Measurements from ENCODE around the gene METTL1.

Gene METTL1

DNA sequence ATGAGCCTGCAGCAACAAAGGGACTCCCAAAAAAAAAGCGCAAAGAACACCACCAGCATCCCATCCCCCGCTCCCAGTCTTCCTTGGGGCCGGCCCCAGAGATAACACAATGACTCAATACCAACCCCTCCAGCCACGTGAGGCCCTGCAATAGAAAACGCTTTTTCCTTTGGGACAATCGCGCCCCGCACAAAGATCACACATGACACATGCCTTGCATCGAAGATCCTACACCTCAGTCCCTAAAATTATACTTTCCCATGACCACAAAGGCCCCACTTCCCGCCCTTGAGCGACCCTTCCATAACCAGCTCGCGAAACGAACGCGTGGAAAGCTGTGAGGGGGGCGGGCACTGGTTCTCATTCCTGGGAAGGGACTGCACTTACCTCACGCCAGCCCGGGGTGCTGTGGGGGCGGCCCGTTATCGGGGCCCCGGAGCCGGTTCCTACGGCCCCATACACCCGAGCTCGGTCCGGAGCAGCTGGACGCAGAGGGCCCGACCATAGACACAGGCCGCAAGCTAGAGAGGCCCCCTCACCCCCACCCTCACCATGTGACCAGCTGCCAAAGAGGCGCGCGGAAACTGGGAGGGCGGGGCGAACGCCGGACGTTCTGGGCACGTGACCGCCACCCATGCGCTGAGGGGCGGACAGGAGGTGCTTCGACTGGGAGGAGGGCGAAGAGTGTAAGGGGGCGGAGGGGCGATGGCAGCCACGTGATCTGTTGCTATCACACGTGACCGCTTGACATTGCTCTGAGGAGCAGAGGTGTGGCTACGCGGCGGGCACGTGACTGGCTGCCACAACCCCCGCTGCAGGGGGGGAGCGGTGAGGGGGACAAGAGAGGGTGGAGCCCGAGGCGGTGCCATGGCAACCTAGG lies 19.9 kb downstream of the METTL1 start, which contains the start of gene CDK4:
CDK4 (minus strand) TSS at position 523 of the 880 bp plus-strand sequence. CDS start 593 bp downstream, outside the sequence.
- TF ChIP-seq, protein P1, sequence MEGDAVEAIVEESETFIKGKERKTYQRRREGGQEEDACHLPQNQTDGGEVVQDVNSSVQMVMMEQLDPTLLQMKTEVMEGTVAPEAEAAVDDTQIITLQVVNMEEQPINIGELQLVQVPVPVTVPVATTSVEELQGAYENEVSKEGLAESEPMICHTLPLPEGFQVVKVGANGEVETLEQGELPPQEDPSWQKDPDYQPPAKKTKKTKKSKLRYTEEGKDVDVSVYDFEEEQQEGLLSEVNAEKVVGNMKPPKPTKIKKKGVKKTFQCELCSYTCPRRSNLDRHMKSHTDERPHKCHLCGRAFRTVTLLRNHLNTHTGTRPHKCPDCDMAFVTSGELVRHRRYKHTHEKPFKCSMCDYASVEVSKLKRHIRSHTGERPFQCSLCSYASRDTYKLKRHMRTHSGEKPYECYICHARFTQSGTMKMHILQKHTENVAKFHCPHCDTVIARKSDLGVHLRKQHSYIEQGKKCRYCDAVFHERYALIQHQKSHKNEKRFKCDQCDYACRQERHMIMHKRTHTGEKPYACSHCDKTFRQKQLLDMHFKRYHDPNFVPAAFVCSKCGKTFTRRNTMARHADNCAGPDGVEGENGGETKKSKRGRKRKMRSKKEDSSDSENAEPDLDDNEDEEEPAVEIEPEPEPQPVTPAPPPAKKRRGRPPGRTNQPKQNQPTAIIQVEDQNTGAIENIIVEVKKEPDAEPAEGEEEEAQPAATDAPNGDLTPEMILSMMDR (conservative IDR thresholded peaks at IDR 0.05; ENCODE audit: low read depth, low read length): no peak
- H3K4me3 ChIP-seq (ENCODE audit: low read depth, low read length): peak within 1 kb of the TSS; percentile 88
- peak; percentile 100 for DNase-seq (ENCODE audit: low read depth)

DNA sequence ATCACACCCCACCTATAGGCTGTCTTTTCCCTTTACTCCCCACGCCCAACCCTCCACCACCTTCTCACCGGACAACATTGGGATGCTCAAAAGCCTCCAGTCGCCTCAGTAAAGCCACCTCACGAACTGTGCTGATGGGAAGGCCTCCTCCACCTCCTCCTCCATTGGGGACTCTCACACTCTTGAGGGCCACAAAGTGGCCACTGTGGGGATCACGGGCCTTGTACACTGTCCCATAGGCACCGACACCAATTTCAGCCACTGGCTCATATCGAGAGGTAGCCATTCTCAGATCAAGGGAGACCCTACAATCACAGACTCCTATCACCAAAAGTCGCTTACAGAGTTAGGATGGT lies 20.5 kb downstream of the METTL1 start:
- TF ChIP-seq, protein P1 (conservative IDR thresholded peaks at IDR 0.05; ENCODE audit: low read depth, low read length): no peak

DNA sequence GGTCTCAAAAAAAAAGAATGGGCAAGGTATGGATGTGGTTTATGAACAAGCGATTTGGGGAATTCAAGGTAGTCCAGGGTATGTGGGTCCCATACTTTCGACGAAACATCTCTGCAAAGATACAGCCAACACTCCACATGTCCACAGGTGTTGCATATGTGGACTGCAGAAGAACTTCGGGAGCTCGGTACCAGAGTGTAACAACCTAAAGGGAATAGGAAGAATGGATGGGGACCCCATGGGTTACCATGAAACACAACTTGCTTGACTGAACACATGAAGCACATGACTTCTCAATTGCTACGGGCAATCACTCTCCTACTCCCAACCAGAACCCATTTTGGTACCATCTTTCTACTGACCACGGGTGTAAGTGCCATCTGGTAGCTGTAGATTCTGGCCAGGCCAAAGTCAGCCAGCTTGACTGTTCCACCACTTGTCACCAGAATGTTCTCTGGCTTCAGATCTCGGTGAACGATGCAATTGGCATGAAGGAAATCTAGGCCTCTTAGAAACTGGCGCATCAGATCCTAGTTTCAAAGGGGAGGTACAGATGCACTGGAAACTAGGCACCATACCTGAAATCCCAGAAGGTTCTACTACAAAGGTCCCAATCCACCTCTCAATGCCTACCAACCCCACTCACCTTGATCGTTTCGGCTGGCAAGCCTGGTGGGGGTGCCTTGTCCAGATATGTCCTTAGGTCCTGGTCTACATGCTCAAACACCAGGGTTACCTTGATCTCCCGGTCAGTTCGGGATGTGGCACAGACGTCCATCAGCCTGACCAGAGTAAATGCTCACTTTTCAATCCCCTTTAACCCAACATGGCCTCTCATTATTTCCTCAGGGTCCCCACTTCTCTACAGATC lies 21.1 kb downstream of the METTL1 start:
- TF ChIP-seq, protein P1 (conservative IDR thresholded peaks at IDR 0.05; ENCODE audit: low read depth, low read length): no peak
- no peak for DNase-seq (ENCODE audit: low read depth)

More for the DNA sequence above, 20.5 kb downstream of the METTL1 start:
- no peak for DNase-seq (ENCODE audit: low read depth)
- peak overlapping the region; percentile 88 for H3K4me3 ChIP-seq (ENCODE audit: low read depth, low read length)

DNA sequence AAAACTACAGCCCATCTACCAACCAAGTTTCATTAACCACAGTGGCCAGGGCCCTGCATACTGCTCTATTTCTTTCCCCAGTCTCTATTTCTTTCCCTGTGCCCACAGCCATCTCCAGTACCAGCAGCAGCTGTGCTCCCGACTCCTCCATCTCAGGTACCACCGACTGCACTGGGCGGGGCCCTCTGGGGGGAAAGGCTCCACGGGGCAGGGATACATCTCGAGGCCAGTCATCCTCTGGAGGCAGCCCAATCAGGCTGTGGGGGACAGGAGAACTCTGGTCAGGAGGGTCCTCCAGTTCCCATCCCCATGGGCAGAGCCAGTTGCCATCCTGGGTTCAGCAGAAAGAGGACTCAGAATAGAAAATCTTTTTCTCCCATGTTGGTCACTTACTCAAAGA lies 22.8 kb downstream of the METTL1 start:
- DNase-seq (ENCODE audit: low read depth): no peak
- TF ChIP-seq, protein P1 (conservative IDR thresholded peaks at IDR 0.05; ENCODE audit: low read depth, low read length): no peak
- H3K4me3 ChIP-seq (ENCODE audit: low read depth, low read length): no peak overlapping the region

More for the DNA sequence above, 21.1 kb downstream of the METTL1 start:
- H3K4me3 ChIP-seq (ENCODE audit: low read depth, low read length): peak overlapping the region; percentile 88

DNA sequence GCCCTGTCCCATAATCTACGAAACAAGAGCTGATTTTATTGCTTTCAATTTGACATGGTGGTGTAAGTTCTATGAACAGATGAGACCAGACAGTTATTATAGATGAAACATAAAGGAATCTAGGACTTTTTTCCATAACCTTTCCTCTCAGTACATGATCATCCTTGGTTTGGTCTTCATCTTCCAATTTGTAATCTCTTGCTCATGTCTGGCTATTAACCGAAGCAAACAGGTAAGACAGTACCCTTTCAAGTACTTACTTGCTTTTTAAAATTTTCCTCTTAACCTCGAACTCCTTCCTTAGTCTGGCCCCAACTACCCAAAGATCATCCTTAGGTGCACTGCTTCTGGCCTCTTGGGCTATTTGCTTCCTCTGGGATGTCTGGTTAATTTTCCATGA lies 25.9 kb downstream of the METTL1 start:
- TF ChIP-seq, protein P1 (conservative IDR thresholded peaks at IDR 0.05; ENCODE audit: low read depth, low read length): no peak
- peak overlapping the region; percentile 95 for H3K4me3 ChIP-seq (ENCODE audit: low read depth, low read length)
- no peak for DNase-seq (ENCODE audit: low read depth)

DNA sequence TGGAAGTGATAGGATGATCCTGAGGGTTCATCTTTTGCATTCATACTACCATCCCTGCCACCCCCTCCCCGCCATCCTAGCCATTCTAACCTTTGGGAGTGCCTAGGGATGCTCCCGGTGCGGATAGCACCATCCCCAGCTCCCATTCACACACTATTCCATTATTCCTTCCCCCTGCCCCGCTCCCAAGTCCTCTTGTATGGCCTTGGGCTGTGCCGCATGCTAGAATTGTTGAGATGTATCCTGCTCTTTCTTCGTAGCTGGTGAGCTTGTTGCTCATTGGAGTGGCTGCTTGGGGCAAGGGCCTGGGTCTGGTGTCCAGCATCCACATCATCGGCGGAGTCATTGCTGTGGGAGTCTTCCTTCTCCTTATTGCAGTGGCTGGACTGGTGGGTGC lies 26.4 kb downstream of the METTL1 start:
- no peak for DNase-seq (ENCODE audit: low read depth)
- peak overlapping the region; percentile 95 for H3K4me3 ChIP-seq (ENCODE audit: low read depth, low read length)
- TF ChIP-seq, protein P1 (conservative IDR thresholded peaks at IDR 0.05; ENCODE audit: low read depth, low read length): no peak

All from choroid plexus epithelial cell (primary cell).